ENCODE results near the gene BRIP1. TPM values are rescaled to one million over a fixed set of nuclear protein-coding genes. Genes with fewer than 3 reads are reported as not detected.

The BRIP1 gene
- total and polyA plus RNA-seq, 9 of the 15 experiments (the other 6 are each of a cell fraction or from before 2014, with no cell fraction given), result 2.4 to 17.5 (median 11.2) TPM

GRCh38 chr17:61833536-61834193, 29.7 kb downstream of the BRIP1 start (continued):
- TF ChIP-seq HBP1 (CRISPR knock-in tag; IDR thresholded peaks at IDR 0.05), result no peak
- no peak for TF ChIP-seq C11orf30 (IDR thresholded peaks at IDR 0.05; ENCODE audit: low read depth)
- no peak for TF ChIP-seq ZNF445 (CRISPR knock-in tag; IDR thresholded peaks at IDR 0.05; ENCODE audit: low read depth)
- TF ChIP-seq MED1 (CRISPR knock-in tag; IDR thresholded peaks at IDR 0.05; ENCODE audit: borderline replicate concordance), result no peak
- peak; percentile 34; the same call in 1 of the 2 replicates for TF ChIP-seq FOSL1 (tag; conservative IDR thresholded peaks at IDR 0.05)
- TF ChIP-seq KLF10 (CRISPR knock-in tag; IDR thresholded peaks at IDR 0.05), result no peak
- TF ChIP-seq RB1 (IDR thresholded peaks at IDR 0.05; ENCODE audit: low read depth), result no peak
- TF ChIP-seq ZNF79 (CRISPR knock-in tag; IDR thresholded peaks at IDR 0.05; ENCODE audit: low read depth), result no peak
- no peak for TF ChIP-seq ZNF165 (CRISPR knock-in tag; IDR thresholded peaks at IDR 0.05; ENCODE audit: borderline replicate concordance)
- no peak for TF ChIP-seq SMARCA4 (IDR thresholded peaks at IDR 0.05)
- TF ChIP-seq SOX6 (IDR thresholded peaks at IDR 0.05), result no peak
- TF ChIP-seq HMBOX1 (IDR thresholded peaks at IDR 0.05), result 0 out of 2 replicates have a peak, but pooled peaks have one; percentile 48
- no peak for TF ChIP-seq GTF2E2 (tag; IDR thresholded peaks at IDR 0.05)
- no peak for TF ChIP-seq HMG20B (CRISPR knock-in tag; IDR thresholded peaks at IDR 0.05)
- no peak for TF ChIP-seq RAD21 (CRISPR knock-in tag; conservative IDR thresholded peaks at IDR 0.05 in 1 of 2, IDR thresholded peaks at IDR 0.05 in 1 of 2)
- TF ChIP-seq, protein P1, sequence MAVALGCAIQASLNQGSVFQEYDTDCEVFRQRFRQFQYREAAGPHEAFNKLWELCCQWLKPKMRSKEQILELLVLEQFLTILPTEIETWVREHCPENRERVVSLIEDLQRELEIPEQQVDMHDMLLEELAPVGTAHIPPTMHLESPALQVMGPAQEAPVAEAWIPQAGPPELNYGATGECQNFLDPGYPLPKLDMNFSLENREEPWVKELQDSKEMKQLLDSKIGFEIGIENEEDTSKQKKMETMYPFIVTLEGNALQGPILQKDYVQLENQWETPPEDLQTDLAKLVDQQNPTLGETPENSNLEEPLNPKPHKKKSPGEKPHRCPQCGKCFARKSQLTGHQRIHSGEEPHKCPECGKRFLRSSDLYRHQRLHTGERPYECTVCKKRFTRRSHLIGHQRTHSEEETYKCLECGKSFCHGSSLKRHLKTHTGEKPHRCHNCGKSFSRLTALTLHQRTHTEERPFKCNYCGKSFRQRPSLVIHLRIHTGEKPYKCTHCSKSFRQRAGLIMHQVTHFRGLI (CRISPR knock-in tag; IDR thresholded peaks at IDR 0.05), result no peak
- TF ChIP-seq CREB5 (CRISPR knock-in tag; IDR thresholded peaks at IDR 0.05), result no peak
- TF ChIP-seq HMGXB4 (CRISPR knock-in tag; IDR thresholded peaks at IDR 0.05), result no peak
- no peak for TF ChIP-seq ZNF583 (CRISPR knock-in tag; IDR thresholded peaks at IDR 0.05)
- peak; percentile 85 for TF ChIP-seq EWSR1 (IDR thresholded peaks at IDR 0.05; ENCODE audit: borderline replicate concordance, low read depth, partially characterized antibody)
- no peak for TF ChIP-seq NUFIP1 (IDR thresholded peaks at IDR 0.05; ENCODE audit: partially characterized antibody)
- no peak for TF ChIP-seq SNRNP70 (optimal IDR thresholded peaks at IDR 0.05; ENCODE audit: low read depth, low read length)
- no peak for TF ChIP-seq KHSRP (IDR thresholded peaks at IDR 0.05)
- TF ChIP-seq RAD51 (IDR thresholded peaks at IDR 0.05; ENCODE audit: borderline replicate concordance, low read depth), result no peak
